K562 (cell line): ENCODE results near the gene NAPEPLD. TPM values are rescaled to one million over a fixed set of nuclear protein-coding genes. Genes with fewer than 3 reads are reported as not detected.

Experiments used
- ARID3B ChIP-seq: fragments of 250-450 bp; sonication (Bioruptor Pico); IDR thresholded peaks from 2 replicates; pipeline ENCODE4 v1.4.0; 2020; ENCODE audit warnings: borderline replicate concordance
- ATF1 ChIP-seq, 2 experiments: fragments of 450-650 bp in 1 of 2; IDR thresholded peaks; 2 replicates each; pipeline ENCODE4 v1.6.1; 2016; ENCODE audit warnings: missing compliant biosample characterization in 1 of 2, missing genetic modification characterization in 1 of 2
- CBX2 ChIP-seq: fragments of 200-600 bp; sonication (generic); IDR thresholded peaks from one replicate; pipeline ENCODE4 v1.6.1; 2012; ENCODE audit warnings: mild to moderate bottlenecking, low read length, inconsistent platforms; ENCODE audit not compliant: insufficient read depth, poor library complexity, severe bottlenecking
- CREBBP ChIP-seq: IDR thresholded peaks from one replicate; pipeline ENCODE4 v1.6.1; 2012; ENCODE audit warnings: low read depth, mild to moderate bottlenecking, control low read depth, inconsistent platforms, low read length
- DDX20 ChIP-seq: fragments of 450-650 bp; IDR thresholded peaks from 2 replicates; pipeline ENCODE4 v1.6.1; 2016; ENCODE audit warnings: missing genetic modification characterization, low read depth, mild to moderate bottlenecking, missing compliant biosample characterization, moderate library complexity
- ESRRA ChIP-seq: fragments of 450-650 bp; IDR thresholded peaks from 2 replicates; pipeline ENCODE4 v1.6.1; 2014; ENCODE audit warnings: low read depth, mild to moderate bottlenecking, moderate library complexity, borderline replicate concordance
- KAT2B ChIP-seq: IDR thresholded peaks from one replicate; pipeline ENCODE4 v1.6.1; 2012; ENCODE audit warnings: low read depth, mild to moderate bottlenecking, control low read depth, inconsistent platforms, low read length, moderate library complexity
- MXD1 ChIP-seq: fragments of 250-450 bp; sonication (Bioruptor Pico); IDR thresholded peaks from 2 replicates; pipeline ENCODE4 v1.8.0; 2021; ENCODE audit warnings: borderline replicate concordance, mild to moderate bottlenecking, moderate library complexity; ENCODE audit not compliant: poor library complexity, severe bottlenecking
- NONO ChIP-seq, 2 experiments: fragments of 200-400 bp in 1 of 2; fragments of 450-650 bp in 1 of 2; formaldehyde crosslinking in 1 of 2; IDR thresholded peaks; 2 replicates each; pipeline ENCODE4 v1.6.1; 2017; ENCODE audit warnings: low read depth in 2 of 2, mild to moderate bottlenecking in 2 of 2, moderate library complexity in 2 of 2, low read length in 1 of 2
- SFPQ ChIP-seq: fragments of 200-400 bp; formaldehyde crosslinking; IDR thresholded peaks from 2 replicates; pipeline ENCODE4 v1.6.1; 2017; ENCODE audit warnings: mild to moderate bottlenecking, low read depth, low read length, moderate library complexity
- SMAD2 ChIP-seq: fragments of 150-350 bp; IDR thresholded peaks from 2 replicates; pipeline ENCODE4 v1.6.1; 2014; ENCODE audit warnings: low read depth, mild to moderate bottlenecking, low read length
- SUPT5H ChIP-seq: fragments of 450-650 bp; IDR thresholded peaks from 2 replicates; pipeline ENCODE4 v1.6.1; 2016
- U2AF2 ChIP-seq: fragments of 200-400 bp; formaldehyde crosslinking; optimal IDR thresholded peaks from 2 replicates; pipeline ENCODE3; 2017; ENCODE audit warnings: low read depth, mild to moderate bottlenecking, low read length
- ZKSCAN1 ChIP-seq: fragments of 150-350 bp; IDR thresholded peaks from 2 replicates; pipeline ENCODE4 v1.6.1; 2016; ENCODE audit warnings: low read depth, low read length
- ZNF212 ChIP-seq: fragments of 450-650 bp; formaldehyde crosslinking; IDR thresholded peaks from 2 replicates; pipeline ENCODE4 v1.4.0; 2020; ENCODE audit warnings: mild to moderate bottlenecking
- ZNF277 ChIP-seq: fragments of 250-450 bp; sonication (Bioruptor Pico); IDR thresholded peaks from 2 replicates; pipeline ENCODE4 v1.8.0; 2022; ENCODE audit warnings: inconsistent platforms, mild to moderate bottlenecking, moderate library complexity, borderline replicate concordance
- ZNF311 ChIP-seq: fragments of 250-450 bp; sonication (Bioruptor Pico); IDR thresholded peaks from 2 replicates; pipeline ENCODE4 v1.4.0; 2020; ENCODE audit warnings: mild to moderate bottlenecking, moderate library complexity
- ZNF785 ChIP-seq: fragments of 250-450 bp; sonication (Bioruptor Pico); IDR thresholded peaks from 2 replicates; pipeline ENCODE4 v1.4.0; 2020; ENCODE audit warnings: mild to moderate bottlenecking
- polyA plus RNA-seq, 8 experiments: library from polyadenylated mRNA; depleted of rRNA in 4 of 8; stranded (reverse) in 5 of 8; unstranded in 3 of 8; fragments of >200 nt; fragmentation: Nextera tagmentation in 2 of 8; fragmentation: Illumina TruSeq in 1 of 8; extraction: Ambion mirVana in 2 of 8; extraction: Trizol in 1 of 8; gene quantifications; 2 replicates each; pipeline versions ENCODE4 v1.2.1 to v1.2.3, GENCODE V29; 2011 to 2014; ENCODE audit warnings: inconsistent platforms in 1 of 8, missing spikeins in 1 of 8
- total RNA-seq, 7 experiments: library from RNA; depleted of rRNA in 6 of 7; stranded (reverse); fragments of >200 nt in 6 of 7; fragmentation: Illumina TruSeq in 2 of 7; extraction: Trizol in 2 of 7; gene quantifications; 2 replicates each; pipeline versions ENCODE4 v1.2.1 to v1.2.3, GENCODE V29; 2011 to 2021; ENCODE audit warnings: low replicate concordance in 1 of 7
- TF ChIP-seq, protein P1 (sequence below): fragments of 250-450 bp; sonication (Bioruptor Pico); IDR thresholded peaks from 2 replicates; pipeline ENCODE4 v1.5.0; 2021

The NAPEPLD gene
- total and polyA plus RNA-seq, 9 of the 15 experiments (the other 6 are each of a cell fraction or from before 2014, with no cell fraction given), result 3.2 to 11.0 (median 7.5) TPM

GRCh38 chr7:103119791-103120291 is 29.1 kb downstream of the NAPEPLD start (continued):
- TF ChIP-seq ZNF277 (CRISPR knock-in tag) (no peak), ATF1 (CRISPR knock-in tag; IDR thresholded peaks at IDR 0.05) (no peak), ATF1 (tag; IDR thresholded peaks at IDR 0.05) (peak; percentile 89), ESRRA (peak; percentile 93), CREBBP (no peak), SMAD2 (no peak), CBX2 (no peak), NONO (IDR thresholded peaks at IDR 0.05; ENCODE audit: low read depth in 2 of 2, low read length in 1 of 2) (no peak; a peak in 1 of 4 replicates), ZNF212 (no peak), ARID3B (CRISPR knock-in tag) (no peak), ZNF785 (CRISPR knock-in tag) (no peak), SUPT5H (no peak), ZNF311 (no peak), DDX20 (tag) (no peak), KAT2B (no peak), U2AF2 (no peak), SFPQ (no peak), MXD1 (CRISPR knock-in tag) (no peak), ZKSCAN1 (peak; percentile 71)
- TF ChIP-seq, protein P1, sequence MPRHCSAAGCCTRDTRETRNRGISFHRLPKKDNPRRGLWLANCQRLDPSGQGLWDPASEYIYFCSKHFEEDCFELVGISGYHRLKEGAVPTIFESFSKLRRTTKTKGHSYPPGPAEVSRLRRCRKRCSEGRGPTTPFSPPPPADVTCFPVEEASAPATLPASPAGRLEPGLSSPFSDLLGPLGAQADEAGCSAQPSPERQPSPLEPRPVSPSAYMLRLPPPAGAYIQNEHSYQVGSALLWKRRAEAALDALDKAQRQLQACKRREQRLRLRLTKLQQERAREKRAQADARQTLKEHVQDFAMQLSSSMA (CRISPR knock-in tag), result no peak
